Transverse colon (tissue), 4 donors: Measurements from ENCODE around the gene CSDE1. TPM values are rescaled to one million over a fixed set of nuclear protein-coding genes. Genes with fewer than 3 reads are reported as not detected.

Source experiments
- DNase-seq: peaks from one replicate; pipeline ENCODE4 v3.0.0-alpha.2; 2019
- H3K27ac ChIP-seq, 4 donors: fragments of 200-600 bp; sonication (generic); 2 replicates each; pipeline ENCODE4 v1.5.1; 2016 to 2018; ENCODE audit warnings: inconsistent platforms in 4 of 4
- H3K27me3 ChIP-seq: fragments of 200-600 bp; sonication (generic); 2 replicates; pipeline ENCODE4 v1.5.1; 2017; ENCODE audit warnings: inconsistent platforms
- H3K36me3 ChIP-seq, 4 donors: fragments of 200-600 bp; sonication (generic); 2 replicates each; pipeline ENCODE4 v1.5.1; 2017 to 2019; ENCODE audit warnings: inconsistent platforms in 4 of 4
- H3K4me1 ChIP-seq, 4 donors: fragments of 200-600 bp; sonication (generic); 2 replicates each; pipeline ENCODE4 v1.5.1; 2017 to 2020; ENCODE audit warnings: inconsistent platforms in 4 of 4
- H3K4me3 ChIP-seq, 4 donors: fragments of 200-600 bp; sonication (generic); 1 replicate in 1 of 4; 2 replicates in 3 of 4; pipeline versions ENCODE4 v1.5.1 to v1.6.1; 2017 to 2019; ENCODE audit warnings: inconsistent platforms in 4 of 4
- H3K9me3 ChIP-seq, 2 donors: fragments of 200-600 bp; sonication (generic); 2 replicates each; pipeline ENCODE4 v1.5.1; 2017 to 2019; ENCODE audit warnings: inconsistent platforms in 2 of 2
- CTCF ChIP-seq, 5 experiments: fragments of 200-600 bp in 3 of 5; fragments of 450-650 bp in 2 of 5; sonication (generic) in 3 of 5; IDR thresholded peaks; 1 replicate in 2 of 5; 2 replicates in 3 of 5; pipeline ENCODE4 v1.5.1; 2016 to 2017; ENCODE audit warnings: antibody characterized with exemption in 5 of 5, inconsistent platforms in 3 of 5, mild to moderate bottlenecking in 2 of 5, moderate library complexity in 1 of 5
- EP300 ChIP-seq: sonication (generic); formaldehyde crosslinking; IDR thresholded peaks from one replicate; pipeline ENCODE4 v1.6.1; 2017; ENCODE audit warnings: antibody characterized with exemption, low read depth
- POLR2A ChIP-seq: fragments of 450-650 bp; IDR thresholded peaks from one replicate; pipeline ENCODE4 v1.6.1; 2016; ENCODE audit warnings: antibody characterized with exemption, mild to moderate bottlenecking, moderate library complexity
- POLR2AphosphoS5 ChIP-seq, 3 donors: sonication (generic); formaldehyde crosslinking; IDR thresholded peaks; one replicate each; pipeline ENCODE4 v1.6.1; 2016; ENCODE audit warnings: antibody characterized with exemption in 3 of 3
- WGBS, 2 donors: methylation state at CpG; one replicate each; pipeline ENCODE4 v1.1.5; 2018; ENCODE audit warnings: low coverage in 1 of 2; 5-methylcytosine and 5-hydroxymethylcytosine counted together
- in situ Hi-C, 4 donors: fragments of 200-750 bp; cut with MboI; loops; one replicate each; pipeline versions ENCODE4 v1.15.0 to v1.15.1; 2017; ENCODE audit warnings: low sequenced_read_pairs in 3 of 4, low pct_ligation_motif_present in 1 of 4, low pct_unique_long_range_greater_than_20kb in 1 of 4
- intact Hi-C: fragments of 100-400 bp; cut with DNase I; formaldehyde crosslinking; loops from one replicate; pipeline ENCODE4 v1.15.1; 2023; ENCODE audit warnings: low total_unique reads
- total RNA-seq, 4 donors: library from RNA; depleted of rRNA; stranded (reverse); fragments of >200 nt; gene quantifications; one replicate each; pipeline ENCODE4 v1.1.0, GENCODE V29; 2016

Gene CSDE1
- total RNA-seq, 4 donors from 2014 or later: 264 to 1,040 (median 739) TPM

GRCh38 chr1:114735479-114735878, 22.3 kb downstream of the CSDE1 start:
- peaks cover 0 to 76% (median 29%) of the 10 kb centered on the region in 4 donors for H3K36me3 ChIP-seq
- H3K27me3 ChIP-seq: no peaks in the 10 kb centered on the region
- intact Hi-C loops (no loop called here), in situ Hi-C loops (no loop called here)
- no peak for DNase-seq
- no peak overlapping the region for H3K27ac ChIP-seq
- WGBS, 2 donors: 88 to 97% methylated on average over 1 of the region's 1 CpG
- H3K9me3 ChIP-seq: no peaks in the 10 kb centered on the region
- H3K4me1 ChIP-seq: peaks cover 0 to 29% (median 1%) of the 10 kb centered on the region in 4 donors
- TF ChIP-seq POLR2A: no peak
- TF ChIP-seq EP300: no peak
- no peak for TF ChIP-seq POLR2AphosphoS5 (IDR thresholded peaks at IDR 0.05)
- no peak for TF ChIP-seq CTCF (IDR thresholded peaks at IDR 0.05)
- no peak overlapping the region for H3K4me3 ChIP-seq

GRCh38 chr1:114729782-114730181, 28.0 kb downstream of the CSDE1 start:
- peaks cover 0 to 89% (median 40%) of the 10 kb centered on the region in 4 donors for H3K36me3 ChIP-seq
- intact Hi-C loops (loop anchor here (5.0 kb wide), 1 partner anchor 468 kb away; no protein-coding TSS in a partner anchor), in situ Hi-C loops (no loop called here)
- no peaks in the 10 kb centered on the region for H3K27me3 ChIP-seq
- H3K9me3 ChIP-seq: no peaks in the 10 kb centered on the region
- no peak for DNase-seq
- H3K4me3 ChIP-seq: no peak overlapping the region
- H3K4me1 ChIP-seq: peaks cover 0 to 4% (median 0%) of the 10 kb centered on the region in 4 donors
- 90 to 96% methylated on average over 1 of the region's 1 CpG for WGBS, 2 donors
- TF ChIP-seq CTCF (IDR thresholded peaks at IDR 0.05) (no peak), POLR2A (no peak)
- H3K27ac ChIP-seq: no peak overlapping the region

GRCh38 chr1:114728553-114728952, 29.2 kb downstream of the CSDE1 start:
- no peaks in the 10 kb centered on the region for H3K9me3 ChIP-seq
- H3K36me3 ChIP-seq: peaks cover 0 to 88% (median 40%) of the 10 kb centered on the region in 4 donors
- TF ChIP-seq CTCF (IDR thresholded peaks at IDR 0.05) (no peak), POLR2A (no peak), POLR2AphosphoS5 (IDR thresholded peaks at IDR 0.05) (no peak), EP300 (no peak)
- peaks cover 0 to 3% (median 0%) of the 10 kb centered on the region in 4 donors for H3K4me1 ChIP-seq
- no peak overlapping the region for H3K4me3 ChIP-seq
- no peaks in the 10 kb centered on the region for H3K27me3 ChIP-seq
- DNase-seq: no peak
- no peak overlapping the region for H3K27ac ChIP-seq
- intact Hi-C loops (no loop called here), in situ Hi-C loops (no loop called here)
- WGBS, 2 donors: 90 to 94% methylated on average over 2 of the region's 2 CpGs

- H3K9me3 ChIP-seq: no peaks in the 10 kb centered on the region
- TF ChIP-seq CTCF (IDR thresholded peaks at IDR 0.05): no peak
- no peak for TF ChIP-seq EP300
- no peak for TF ChIP-seq POLR2A
- TF ChIP-seq POLR2AphosphoS5 (IDR thresholded peaks at IDR 0.05): no peak
- peaks cover 0 to 85% (median 39%) of the 10 kb centered on the region in 4 donors for H3K36me3 ChIP-seq
- in situ Hi-C loops (no loop called here), intact Hi-C loops (no loop called here)
- H3K27ac ChIP-seq: no peak overlapping the region
- H3K27me3 ChIP-seq: no peaks in the 10 kb centered on the region
- H3K4me1 ChIP-seq: peaks cover 0 to 3% (median 0%) of the 10 kb centered on the region in 4 donors
- 88 to 92% methylated on average over 1 of the region's 1 CpG for WGBS, 2 donors
- no peak overlapping the region for H3K4me3 ChIP-seq
- no peak for DNase-seq
Measured at GRCh38 chr1:114725230-114725629, 32.6 kb downstream of the CSDE1 start.
